SIG-M5 treated with dmso at 0.1 percent for 504 hours (cell line): ENCODE data around the gene TBC1D12.
A peak's percentile ranks its signal among the peaks of the same experiment; 100 is the strongest.
"Not testable (repeated sequence)": the region's sequence is repeated elsewhere in the genome, so short reads cannot be mapped to it uniquely, and the experiment has no call there.

Experiments
- DNase-seq: peaks from one replicate; lab custom pipeline; 2025; ENCODE audit not compliant: unreplicated experiment; lab: John Stamatoyannopoulos, UW

Gene TBC1D12

GRCh38 chr10:94533027-94533426, 130.7 kb downstream of the TBC1D12 start:
- DNase-seq = no peak

- DNase-seq = not testable (repeated sequence)
Observed at GRCh38 chr10:94542282-94542681, 139.9 kb downstream of the TBC1D12 start.

- peak; percentile 69 for DNase-seq
Observed at GRCh38 chr10:94545391-94546048, 143.2 kb downstream of the TBC1D12 start, which contains the start of gene HELLS. Gene HELLS, plus strand, starts transcription at chr10:94545788. Its CDS starts 134 bp downstream, at chr10:94545922.

GRCh38 chr10:94546049-94546900, 143.9 kb downstream of the TBC1D12 start:
- peak; percentile 22 for DNase-seq

- no peak for DNase-seq
Observed at GRCh38 chr10:94546901-94547185, 144.5 kb downstream of the TBC1D12 start.

- no peak for DNase-seq
Observed at GRCh38 chr10:94549221-94549620, 146.9 kb downstream of the TBC1D12 start.

- not testable (repeated sequence) for DNase-seq
Observed at GRCh38 chr10:94567714-94568307, 165.5 kb downstream of the TBC1D12 start.

GRCh38 chr10:94571081-94571480, 168.7 kb downstream of the TBC1D12 start:
- DNase-seq = no peak

- no peak for DNase-seq
Observed at GRCh38 chr10:94571528-94571927, 169.2 kb downstream of the TBC1D12 start.

- no peak for DNase-seq
Observed at GRCh38 chr10:94578790-94579189, 176.4 kb downstream of the TBC1D12 start.

GRCh38 chr10:94583124-94583523, 180.8 kb downstream of the TBC1D12 start:
- DNase-seq = no peak
